Endothelial cell of umbilical vein (primary cell): Measurements from ENCODE around the gene CAMSAP3.

Experiments used
- GATA2 ChIP-seq: IDR thresholded peaks from 2 replicates; pipeline ENCODE4 v1.7.0; 2011; ENCODE audit warnings: low read depth, mild to moderate bottlenecking, moderate library complexity, mixed read lengths, low read length; ENCODE audit not compliant: insufficient read length, insufficient read depth
- POLR2A ChIP-seq: IDR thresholded peaks from 2 replicates; pipeline ENCODE4 v1.6.1; 2012; ENCODE audit warnings: low read depth, mild to moderate bottlenecking, control low read depth, low read length
- TF ChIP-seq, protein P1 (sequence below), 2 donors: IDR thresholded peaks; 1 replicate in 1 of 2; 2 replicates in 1 of 2; pipeline ENCODE4 v1.5.1; 2011; ENCODE audit warnings: low read length in 2 of 2, mild to moderate bottlenecking in 2 of 2, moderate library complexity in 2 of 2, control low read depth in 1 of 2, inconsistent platforms in 1 of 2, low read depth in 1 of 2; ENCODE audit not compliant: insufficient read depth in 1 of 2; ENCODE audit errors: extremely low read depth in 1 of 2

DNA sequence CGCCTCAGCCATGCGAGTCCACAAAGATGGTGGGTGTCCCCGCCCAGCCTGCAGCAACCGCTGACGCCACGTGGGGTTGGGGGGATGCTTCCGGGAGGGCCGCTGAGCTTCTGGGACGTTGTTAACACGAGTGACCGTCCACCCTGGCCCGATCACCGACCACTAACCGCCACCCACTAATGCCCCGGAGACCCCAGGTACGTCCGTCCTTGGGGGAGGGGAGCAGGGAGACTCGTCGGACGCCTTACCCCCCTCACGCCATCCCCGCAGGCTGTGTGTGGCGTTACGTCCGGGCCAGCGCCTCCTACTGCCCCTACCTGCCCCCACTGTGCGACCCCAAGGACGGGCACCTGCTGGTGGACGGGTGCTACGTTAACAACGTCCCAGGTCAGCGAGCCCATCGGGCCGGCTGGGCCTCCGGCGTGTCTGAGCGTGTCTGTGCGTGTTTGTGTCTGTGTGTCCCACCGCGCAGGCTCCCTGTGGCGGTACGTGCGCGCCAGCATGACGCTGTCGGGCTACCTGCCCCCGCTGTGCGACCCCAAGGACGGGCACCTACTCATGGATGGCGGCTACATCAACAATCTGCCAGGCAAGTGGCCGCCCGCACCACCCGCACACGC is 38.9 kb upstream of the CAMSAP3 start:
- TF ChIP-seq, protein P1, sequence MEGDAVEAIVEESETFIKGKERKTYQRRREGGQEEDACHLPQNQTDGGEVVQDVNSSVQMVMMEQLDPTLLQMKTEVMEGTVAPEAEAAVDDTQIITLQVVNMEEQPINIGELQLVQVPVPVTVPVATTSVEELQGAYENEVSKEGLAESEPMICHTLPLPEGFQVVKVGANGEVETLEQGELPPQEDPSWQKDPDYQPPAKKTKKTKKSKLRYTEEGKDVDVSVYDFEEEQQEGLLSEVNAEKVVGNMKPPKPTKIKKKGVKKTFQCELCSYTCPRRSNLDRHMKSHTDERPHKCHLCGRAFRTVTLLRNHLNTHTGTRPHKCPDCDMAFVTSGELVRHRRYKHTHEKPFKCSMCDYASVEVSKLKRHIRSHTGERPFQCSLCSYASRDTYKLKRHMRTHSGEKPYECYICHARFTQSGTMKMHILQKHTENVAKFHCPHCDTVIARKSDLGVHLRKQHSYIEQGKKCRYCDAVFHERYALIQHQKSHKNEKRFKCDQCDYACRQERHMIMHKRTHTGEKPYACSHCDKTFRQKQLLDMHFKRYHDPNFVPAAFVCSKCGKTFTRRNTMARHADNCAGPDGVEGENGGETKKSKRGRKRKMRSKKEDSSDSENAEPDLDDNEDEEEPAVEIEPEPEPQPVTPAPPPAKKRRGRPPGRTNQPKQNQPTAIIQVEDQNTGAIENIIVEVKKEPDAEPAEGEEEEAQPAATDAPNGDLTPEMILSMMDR (IDR thresholded peaks at IDR 0.05; ENCODE audit: extremely low read depth in 1 of 2, insufficient read depth in 1 of 2, low read depth in 1 of 2, low read length in 2 of 2), result no peak
- TF ChIP-seq POLR2A (no peak), GATA2 (no peak)
